HG02943 (cell line): ENCODE data around the gene TTC31.

Source experiments
- ATAC-seq: cut with Tn5 transposase; IDR thresholded peaks from one replicate; pipeline ENCODE4 v1.9.1; 2021; ENCODE audit warnings: mild to moderate bottlenecking, low read depth, moderate library complexity; ENCODE audit not compliant: unreplicated experiment

Gene TTC31

DNA sequence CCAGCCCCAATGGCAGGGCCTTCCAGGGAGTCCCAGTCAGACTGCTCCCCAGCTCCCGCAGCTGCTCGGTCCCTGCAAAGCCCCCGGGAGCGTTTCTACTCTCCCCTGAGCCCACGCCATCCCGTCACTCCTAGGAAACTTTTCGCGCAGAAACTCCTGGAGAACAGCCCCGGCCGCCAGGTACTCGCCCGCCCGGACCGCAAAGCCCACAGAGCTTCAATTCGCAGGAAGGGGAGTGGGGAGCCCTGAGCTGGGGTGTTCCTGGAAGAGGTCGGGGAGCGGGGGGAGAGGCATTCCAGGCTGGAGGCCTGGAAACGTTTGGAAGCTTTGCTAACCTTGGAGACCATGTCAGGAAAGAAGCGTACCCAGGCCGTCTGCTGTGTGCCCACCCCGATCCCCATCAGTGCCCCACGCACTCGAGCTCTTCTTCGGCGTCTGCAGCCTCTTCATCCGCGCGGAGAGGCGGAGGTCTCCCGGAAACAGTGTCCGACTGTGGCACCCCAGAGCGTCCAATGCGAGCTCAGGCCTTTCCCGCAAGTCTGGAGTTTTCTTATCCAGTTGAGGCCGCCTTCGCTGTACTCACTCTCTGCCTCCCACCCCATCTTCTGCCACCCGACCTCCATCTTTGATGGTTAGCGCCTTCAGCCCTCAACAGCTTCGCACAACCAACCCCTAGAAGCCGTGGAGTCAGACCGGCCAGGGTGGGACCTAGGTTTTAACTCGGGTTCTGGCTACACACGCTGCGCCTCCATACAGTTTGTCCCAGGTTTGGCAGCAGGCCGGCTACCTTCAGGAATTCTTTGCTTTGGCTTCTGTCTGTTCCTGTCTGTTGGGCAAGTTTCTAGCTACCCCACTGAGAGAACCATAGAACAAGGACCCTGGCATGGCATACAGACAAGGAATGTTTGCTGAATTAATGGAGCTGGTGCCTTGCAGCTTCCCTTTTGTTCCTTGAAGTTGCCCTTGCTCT is 20.9 kb downstream of the TTC31 start:
- no peak for ATAC-seq

DNA sequence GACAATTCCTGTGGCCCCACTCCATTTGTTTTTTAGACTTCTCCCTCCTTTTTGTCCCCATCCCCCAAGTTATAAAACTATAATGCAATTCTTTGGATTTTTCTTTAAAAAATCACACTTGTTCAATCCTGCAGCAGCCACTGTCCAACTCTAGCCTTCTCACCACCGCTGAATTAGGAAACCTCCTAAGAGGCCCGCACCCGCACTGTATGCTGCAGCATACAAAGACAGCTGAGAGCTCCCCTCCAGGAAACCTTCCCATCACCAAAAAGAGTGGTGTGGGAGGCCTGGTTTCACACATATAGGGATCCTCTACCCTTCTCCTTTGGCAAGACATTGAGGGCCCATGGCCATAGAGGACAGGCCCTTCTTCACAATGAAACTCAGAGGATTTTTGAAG is 21.7 kb downstream of the TTC31 start:
- no peak for ATAC-seq

DNA sequence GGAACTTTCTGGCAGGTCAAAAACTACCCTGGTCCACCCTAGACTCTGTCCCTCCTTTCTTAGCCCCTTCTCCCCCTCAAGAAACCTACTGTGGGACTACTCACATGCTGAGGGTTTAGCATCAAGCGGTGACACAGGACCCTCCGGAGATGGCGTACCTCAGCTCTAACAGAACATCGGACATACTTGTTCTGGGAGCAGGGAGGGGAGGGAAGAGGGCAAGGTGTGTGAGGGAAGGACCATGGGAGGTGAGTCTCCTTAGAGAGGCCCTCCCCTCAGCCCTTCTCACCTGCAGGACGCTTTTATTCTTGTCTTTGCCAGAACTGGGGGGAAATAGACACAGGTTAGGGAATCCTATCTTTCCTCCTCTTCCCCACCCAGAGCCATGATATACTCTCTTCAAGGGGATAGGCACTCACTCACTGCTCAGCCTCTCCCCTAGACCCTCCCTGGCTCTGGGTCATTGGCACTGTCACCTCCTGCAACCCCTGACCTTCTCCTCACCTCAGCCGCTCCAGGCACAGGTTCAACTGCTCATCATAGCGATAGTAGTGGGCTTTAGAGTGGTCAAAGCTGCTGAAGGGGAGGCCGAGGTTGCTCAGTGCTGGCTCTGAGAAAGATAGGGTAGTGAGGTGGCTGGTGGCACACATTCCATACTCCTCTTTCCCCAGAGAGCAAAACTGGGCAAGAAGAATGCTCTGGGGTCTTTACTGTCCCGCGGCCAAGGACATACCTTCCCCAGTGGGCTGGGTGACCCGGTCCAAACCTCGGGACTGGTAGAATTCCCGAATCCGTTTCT is 22.8 kb downstream of the TTC31 start:
- no peak for ATAC-seq

DNA sequence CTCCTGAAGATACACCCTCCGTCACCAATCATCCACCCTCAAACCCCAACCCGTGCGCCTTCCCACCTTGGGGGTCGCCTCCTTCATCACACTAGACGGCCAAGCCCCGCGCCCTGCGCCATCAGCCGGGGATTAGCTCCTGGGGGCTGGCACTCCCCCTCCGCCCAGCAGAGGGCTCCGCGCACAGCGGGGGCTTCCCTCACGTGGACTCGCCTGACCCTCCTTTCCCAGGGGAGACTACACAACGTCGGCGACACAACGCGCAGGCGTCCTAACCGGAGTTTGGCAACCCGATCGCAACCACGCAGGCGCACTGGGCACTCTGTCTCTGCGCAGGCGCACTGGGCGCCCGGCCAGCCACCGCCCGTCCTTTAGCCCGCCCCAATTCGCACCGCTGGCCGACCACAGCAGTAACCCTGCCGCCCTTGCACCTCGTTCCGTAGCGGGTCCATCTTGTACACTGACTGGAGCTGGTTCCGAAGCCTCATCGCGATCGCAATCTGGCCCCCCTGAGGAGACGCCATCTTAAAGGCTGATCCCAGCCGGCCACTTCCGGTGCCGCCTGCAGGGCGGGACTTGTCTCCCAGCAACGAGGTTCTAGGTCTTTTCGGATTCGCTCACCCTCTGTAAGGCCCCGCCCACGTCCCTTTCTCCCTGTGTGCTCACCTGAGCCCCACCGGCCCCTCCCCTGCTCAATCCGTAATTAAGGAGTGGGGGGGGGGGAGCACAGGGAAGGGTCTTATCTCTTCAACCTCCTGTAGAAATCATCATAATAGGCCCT is 24.5 kb downstream of the TTC31 start, which contains the start of gene PCGF1:
Gene PCGF1 (minus strand): TSS at position 551 of the 781 bp plus-strand sequence. CDS start 27 bp downstream, at position 524.
- ATAC-seq, result peak; percentile 86

DNA sequence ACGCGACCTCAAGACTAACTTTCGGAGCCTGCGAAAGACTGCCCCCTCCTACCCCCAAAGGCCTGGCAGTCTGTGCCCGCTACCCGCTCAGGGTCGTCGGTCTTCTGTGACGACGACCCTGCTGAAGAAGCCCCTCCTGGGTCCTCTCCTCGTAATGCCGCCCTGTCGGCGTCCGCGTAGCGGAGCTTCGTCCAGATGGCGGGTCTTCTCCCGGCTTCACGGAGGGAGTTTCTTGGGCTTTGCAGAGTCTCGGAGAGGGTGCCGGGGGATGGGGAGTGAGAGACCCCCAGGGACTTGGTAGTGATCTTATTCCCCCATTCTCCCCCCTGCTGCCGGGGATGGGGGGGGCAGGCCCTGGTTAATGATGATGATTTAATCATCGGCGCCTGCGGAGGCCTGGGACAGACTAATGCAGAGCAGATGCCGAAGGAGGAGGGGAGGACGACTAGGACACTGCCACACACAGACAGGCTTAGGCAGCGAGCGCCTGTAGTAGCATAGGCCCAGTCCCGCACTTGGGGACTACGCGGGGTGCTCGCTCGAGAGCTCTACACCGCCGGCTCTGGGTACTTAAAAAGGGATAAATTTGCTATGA is 25.1 kb downstream of the TTC31 start:
- ATAC-seq, result peak; percentile 10

DNA sequence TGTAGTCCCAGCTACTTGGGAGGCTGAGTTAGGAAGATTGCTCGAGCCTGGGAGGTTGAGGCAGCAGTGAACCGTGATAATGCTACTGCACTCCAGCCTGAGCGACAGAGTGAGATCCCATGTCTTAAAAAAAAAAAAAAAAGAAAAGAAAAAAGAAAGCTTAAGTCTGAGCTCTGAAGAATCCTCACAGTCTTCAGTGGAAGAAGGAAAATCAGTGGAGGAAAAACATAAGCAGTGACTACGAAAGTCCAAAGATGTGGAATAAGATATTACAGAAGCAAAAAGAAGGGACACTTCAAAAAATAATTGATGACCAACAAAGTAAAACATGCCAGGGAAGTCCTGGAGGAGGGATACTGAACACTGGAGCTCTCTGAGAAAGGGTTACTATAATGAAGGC is 27.4 kb downstream of the TTC31 start:
- no peak for ATAC-seq

DNA sequence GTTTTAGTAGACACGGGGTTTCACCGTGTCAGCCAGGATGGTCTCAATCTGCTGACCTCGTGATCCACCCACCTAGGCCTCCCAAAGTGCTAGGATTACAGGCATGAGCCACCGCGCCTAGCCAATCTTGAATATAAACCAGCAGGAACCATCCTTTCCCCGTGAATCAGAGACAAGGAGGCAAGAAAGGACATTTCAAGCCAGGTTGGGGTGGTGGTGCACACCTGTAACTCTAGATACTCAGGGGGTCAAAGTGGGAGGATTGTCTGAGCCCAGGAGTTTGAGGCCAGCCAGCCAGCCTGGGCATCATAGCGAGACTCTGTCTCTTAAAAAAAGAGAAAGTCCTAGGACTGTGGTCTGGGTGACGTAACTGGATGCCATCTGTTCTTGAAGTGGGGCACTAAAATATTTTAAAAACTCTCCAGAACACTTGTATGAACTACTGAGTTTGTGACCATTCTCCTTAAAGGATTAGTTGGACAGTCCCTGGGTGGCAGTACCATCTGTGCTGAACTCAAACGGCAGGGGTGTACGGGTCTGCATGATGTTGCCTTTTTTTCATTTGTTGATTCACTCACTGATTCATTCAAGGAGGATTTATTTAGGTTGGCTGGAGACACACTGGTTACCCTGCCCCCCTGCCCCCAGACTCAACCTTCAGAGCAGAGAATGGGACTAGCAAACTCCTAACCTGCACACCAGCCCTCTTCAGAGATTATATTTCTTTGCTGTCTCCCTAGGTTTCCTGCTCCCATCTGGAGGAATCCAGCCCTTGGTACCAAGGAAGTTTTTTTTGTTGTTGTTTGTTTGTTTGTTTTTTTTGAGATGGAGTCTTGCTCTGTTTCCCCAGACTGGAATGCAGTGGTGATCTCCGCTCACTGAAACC is 28.5 kb downstream of the TTC31 start:
- no peak for ATAC-seq

DNA sequence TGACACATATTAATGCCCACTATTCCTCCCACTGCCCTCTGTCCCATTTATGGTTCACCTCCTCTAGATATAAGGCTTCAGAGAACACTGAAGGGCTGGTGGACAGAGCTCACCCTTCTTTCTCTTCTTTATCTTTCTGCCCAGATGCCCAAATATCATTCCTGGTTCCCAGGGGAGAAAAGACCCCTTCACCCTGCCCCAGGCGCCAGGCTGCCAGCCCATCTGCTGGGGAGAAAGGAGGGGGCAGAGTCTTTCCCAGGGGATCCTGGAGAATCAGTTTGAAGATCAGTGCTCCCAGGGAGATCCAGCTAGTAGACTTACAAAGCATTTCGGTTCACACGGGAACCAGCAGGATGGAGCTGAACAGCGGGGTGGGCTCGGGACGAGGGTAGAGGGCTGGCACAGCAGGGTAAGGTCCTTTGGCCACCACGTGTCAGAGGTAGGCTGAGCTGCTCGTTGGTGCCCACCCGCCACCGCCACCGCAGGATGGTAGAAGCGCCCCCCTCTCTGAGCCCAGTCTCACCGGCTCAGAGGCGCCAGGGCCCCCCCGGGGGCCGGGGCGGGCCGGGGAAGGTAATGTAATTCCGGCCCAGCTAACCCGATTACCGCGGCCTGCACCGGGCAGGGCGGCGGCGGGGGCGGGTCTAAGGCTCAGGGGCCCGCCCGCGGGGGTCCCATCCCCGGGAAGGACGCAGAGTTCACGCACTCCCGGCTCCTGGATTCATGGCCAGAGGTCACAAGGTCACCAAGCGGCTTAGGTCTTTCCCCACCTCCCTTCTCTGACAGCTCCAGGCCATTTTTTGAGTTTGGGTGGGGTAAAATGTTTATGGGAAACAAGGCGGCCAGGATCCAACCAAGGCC is 30.1 kb downstream of the TTC31 start:
- no peak for ATAC-seq

DNA sequence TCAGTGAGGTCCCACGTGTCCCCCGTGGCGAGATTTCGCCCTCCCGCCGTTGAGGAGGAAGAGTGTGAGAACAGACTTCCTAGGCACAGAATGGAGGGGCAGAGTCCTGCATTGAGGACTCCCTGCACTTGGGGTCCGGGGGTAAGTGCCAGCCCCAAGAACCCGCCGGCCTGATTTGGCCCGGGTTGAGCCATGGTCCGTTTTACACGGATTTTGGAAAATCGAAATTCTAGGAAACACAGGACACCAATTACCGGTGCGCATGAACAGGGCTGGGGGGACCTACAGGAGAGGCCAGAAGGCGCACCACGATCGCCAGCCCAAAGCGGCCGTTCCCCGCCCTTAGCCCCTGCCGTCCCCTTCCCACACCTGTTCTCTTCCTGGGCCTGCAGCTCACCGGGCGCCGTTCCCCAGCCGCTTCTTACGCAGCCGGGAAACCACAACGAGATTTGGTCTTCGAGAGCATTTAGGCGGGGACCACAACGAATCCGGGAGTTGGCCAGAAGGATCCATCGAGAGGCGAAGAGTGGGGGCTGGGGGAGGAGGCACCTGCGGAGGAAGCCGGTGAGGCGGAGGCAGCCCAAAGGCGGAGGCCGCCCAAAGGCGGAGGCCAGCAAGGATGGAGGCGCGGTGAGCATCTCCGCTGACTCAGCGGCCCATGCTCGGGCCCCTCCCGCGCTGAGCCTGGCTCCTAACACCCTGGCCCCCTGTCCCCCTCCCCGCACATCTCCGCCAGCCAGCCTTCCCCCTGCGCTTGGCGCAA is 30.9 kb downstream of the TTC31 start:
- no peak for ATAC-seq

DNA sequence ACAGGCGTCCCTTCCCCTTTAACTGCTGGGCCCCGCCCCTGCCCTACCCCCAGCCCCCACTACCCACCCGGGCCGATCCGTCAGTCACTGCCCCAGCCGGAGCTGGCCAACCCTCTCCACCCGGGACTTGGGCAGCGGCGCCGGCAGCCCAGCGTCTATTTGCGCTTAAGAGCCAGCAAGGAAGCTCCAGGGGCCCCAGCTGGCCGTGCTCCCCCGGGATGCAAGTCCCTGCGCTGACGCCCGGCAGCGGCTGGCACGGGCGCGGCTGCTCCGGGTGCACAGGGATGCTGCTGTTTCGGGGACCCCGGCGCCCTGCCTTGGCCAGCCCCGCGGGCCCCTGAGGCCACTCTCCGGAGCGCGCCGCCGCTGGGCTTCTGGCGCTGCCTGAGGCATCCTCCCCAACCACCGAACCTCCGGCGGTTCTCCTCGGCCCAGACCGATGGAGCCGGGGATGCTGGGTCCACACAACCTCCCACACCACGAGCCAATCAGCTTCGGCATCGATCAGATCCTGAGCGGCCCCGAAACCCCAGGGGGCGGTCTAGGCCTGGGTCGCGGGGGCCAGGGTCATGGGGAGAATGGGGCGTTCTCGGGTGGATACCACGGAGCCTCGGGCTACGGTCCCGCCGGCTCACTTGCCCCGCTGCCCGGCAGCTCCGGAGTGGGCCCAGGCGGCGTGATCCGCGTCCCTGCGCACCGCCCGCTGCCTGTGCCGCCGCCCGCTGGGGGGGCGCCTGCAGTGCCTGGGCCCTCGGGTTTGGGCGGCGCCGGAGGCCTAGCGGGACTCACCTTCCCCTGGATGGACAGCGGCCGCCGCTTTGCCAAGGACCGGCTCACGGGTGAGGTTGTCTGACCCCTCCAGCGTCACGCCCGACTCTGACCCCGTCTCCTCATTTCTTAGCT is 31.7 kb downstream of the TTC31 start, which contains the start of gene TLX2:
Gene TLX2 (plus strand): TSS at position 83 of the 903 bp plus-strand sequence. CDS start 357 bp downstream, at position 440.
- ATAC-seq, result no peak

DNA sequence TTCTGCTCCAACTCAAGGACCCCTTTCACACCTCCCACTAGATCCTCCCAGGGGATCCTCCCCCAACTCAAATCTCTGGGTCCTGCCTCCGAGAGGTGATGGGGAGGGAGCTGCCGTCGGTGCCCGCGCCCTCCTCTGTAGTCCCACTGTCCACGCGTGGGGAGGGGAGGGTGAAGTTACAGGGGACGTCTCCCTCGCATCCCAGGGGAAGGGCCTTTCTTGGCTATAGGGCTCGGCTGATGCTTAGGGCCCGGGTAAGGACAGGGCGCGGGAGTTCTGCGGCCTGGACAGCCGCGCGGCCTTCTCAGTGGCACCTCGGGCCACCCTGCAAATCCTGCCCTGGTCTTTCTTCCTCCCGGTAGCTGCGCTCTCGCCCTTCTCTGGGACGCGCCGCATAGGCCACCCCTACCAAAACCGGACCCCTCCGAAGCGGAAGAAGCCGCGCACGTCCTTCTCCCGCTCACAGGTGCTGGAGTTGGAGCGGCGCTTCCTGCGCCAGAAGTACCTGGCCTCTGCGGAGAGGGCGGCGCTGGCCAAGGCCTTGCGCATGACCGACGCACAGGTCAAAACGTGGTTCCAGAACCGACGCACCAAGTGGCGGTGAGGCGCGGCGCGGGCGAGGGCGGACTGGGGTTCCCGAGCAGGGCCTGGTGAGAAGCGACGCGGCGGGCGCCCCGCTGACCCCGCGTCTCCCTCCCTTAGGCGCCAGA is 32.5 kb downstream of the TTC31 start:
- ATAC-seq, result no peak

DNA sequence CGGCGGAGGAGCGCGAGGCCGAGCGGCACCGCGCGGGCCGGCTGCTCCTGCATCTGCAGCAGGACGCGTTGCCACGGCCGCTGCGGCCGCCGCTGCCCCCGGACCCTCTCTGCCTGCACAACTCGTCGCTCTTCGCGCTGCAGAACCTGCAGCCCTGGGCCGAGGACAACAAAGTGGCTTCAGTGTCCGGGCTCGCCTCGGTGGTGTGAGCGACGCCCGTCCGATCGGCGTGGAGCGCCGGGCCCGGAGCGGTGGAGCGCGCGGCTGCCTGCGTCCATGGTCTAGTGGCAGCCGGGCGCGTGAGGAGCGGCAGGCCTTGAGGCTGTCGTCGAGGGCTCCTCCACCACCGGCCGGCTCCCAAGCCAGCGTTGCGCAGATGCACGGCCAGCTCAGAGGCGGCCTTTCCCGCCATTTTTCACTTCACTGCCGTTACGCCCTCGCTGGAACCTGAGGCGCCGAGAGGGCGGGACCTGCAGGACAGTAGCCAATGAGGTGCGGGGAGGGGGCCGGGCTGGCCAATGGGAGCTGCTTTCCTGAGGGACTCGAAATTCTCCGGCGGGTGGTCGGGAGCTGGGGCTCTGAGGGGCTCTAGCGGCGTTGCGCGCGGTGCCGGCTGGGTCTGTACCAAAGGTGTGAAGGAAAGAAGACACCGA is 33.2 kb downstream of the TTC31 start:
- no peak for ATAC-seq

DNA sequence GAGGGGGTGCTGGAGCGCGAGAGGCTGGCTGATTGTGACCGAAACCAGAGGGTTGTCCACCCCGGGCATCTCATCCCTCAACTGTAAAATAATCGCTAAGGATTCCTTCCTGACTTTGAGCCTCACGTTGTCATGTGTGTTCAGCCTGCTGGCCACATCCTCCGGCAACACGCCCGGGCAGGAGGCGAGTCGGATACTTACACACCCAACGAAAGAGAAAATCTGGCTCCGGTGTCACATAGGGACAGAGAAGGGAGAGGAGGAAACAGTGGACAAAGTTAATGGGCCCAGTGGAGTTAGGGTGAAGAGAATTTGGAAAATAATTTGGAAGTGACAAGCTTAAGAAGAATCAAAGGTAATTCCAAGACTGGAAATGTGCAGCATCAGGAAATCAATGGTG is 33.8 kb downstream of the TTC31 start:
- ATAC-seq, result no peak

DNA sequence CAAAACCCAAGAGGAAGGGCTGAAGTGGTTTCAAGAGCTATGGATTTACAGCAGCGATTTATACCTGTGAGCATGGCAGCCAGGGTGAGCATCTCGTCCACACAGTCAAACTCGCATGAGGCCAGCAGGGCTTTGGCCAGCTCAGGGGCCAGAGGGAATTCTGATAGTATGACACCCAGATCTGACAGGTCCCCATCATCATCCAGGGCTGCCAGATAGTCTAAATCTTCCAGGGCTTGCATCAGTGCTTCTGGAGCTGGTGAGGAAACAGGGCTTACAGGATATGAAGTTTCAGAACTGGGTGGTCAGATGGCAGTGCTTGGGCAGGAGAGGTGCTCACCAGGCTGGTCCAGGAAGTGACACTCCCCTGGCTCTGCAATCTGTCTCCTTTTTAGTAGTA is 39.6 kb downstream of the TTC31 start:
- no peak for ATAC-seq

DNA sequence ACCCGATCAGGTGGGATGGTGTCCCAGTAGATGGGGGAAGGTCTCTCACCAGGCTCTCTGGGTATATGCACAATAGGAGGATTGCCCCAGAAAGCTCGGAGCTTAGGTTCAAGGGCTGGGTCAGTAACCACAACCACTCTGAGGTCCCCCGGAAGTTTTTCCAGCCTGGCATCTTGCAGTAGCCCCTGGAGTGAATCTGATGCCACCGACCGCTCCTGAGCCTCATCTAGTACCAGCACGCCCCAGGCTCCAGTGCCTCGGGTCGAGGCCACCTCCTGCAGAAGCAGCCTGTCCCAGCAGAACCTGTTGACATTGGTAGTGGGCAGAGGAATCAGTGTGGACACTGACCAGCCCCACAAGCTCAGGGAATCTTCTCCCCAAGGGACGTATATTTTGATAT is 41.1 kb downstream of the TTC31 start:
- ATAC-seq, result no peak
